ENCODE data around the gene IRAK3. TPM values are rescaled to one million over a fixed set of nuclear protein-coding genes. Genes with fewer than 3 reads are reported as not detected.
"Not testable (repeated sequence)": the region's sequence is repeated elsewhere in the genome, so short reads cannot be mapped to it uniquely, and the experiment has no call there.

Gene IRAK3
- total RNA-seq, 1 donor from 2014 or later: 4.8 TPM

DNA sequence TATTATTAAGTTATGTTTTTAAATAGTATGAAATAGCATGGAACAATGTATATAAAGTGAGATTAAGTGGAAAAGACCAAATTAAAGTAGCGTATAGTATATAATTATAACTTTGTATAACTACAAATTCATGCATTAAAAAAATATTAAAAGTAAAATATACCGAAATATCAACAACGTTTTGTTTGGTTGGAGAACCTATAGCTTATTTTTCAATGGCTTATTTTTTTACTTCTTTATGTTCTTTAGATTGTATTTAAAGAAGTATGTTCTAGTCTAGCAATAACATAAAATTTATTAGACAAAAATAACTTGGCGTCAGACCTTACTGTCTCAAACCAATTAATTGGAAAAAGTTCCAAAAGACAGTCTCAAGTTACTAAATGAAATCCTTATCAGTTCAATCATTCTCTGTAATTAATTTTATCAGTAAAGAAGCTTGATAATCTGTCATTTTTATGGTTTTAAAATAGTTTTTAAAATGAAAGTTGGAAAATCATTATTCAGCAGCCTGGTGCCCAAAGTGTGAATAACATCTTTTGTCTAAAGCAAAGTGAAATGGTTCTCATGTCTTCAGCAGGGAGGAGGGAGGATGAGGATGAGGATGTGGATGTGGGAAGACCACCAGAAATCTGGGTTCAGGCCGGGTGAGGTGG lies 46.7 kb downstream of the IRAK3 start:
- TF ChIP-seq, protein P1, sequence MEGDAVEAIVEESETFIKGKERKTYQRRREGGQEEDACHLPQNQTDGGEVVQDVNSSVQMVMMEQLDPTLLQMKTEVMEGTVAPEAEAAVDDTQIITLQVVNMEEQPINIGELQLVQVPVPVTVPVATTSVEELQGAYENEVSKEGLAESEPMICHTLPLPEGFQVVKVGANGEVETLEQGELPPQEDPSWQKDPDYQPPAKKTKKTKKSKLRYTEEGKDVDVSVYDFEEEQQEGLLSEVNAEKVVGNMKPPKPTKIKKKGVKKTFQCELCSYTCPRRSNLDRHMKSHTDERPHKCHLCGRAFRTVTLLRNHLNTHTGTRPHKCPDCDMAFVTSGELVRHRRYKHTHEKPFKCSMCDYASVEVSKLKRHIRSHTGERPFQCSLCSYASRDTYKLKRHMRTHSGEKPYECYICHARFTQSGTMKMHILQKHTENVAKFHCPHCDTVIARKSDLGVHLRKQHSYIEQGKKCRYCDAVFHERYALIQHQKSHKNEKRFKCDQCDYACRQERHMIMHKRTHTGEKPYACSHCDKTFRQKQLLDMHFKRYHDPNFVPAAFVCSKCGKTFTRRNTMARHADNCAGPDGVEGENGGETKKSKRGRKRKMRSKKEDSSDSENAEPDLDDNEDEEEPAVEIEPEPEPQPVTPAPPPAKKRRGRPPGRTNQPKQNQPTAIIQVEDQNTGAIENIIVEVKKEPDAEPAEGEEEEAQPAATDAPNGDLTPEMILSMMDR (IDR thresholded peaks at IDR 0.05; ENCODE audit: borderline replicate concordance): no peak
- H3K27ac ChIP-seq (replicated peaks): peak overlapping the region; percentile 68
- H3K36me3 ChIP-seq: peaks cover 3% of the 10 kb centered on the region
- intact Hi-C loops (cut with micrococcal nuclease): no loop called here
- H3K27me3 ChIP-seq (ENCODE audit: low read depth): no peaks in the 10 kb centered on the region
- H3K4me1 ChIP-seq: peaks cover 24% of the 10 kb centered on the region
- H3K9me3 ChIP-seq (replicated peaks): no peaks in the 10 kb centered on the region
- no peak for DNase-seq
- H3K4me3 ChIP-seq: peak overlapping the region; percentile 70

DNA sequence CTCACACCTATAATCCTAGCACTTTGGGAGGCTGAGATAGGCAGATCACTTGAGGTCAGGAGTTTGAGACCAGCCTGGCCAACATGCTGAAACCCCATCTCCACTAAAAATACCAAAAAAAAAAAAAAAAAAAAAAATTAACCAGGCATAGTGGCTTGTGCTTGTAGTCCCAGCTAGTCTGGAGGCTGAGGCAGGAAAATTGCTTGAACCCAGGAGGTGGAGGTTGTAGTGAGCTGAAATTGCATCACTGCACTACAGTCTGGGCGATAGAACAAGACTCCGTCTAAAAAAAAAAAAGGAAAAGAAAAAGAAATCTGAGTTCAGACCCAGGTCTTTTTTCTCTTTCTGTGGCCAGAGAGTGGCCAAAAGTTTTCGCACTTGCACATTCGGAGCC lies 47.3 kb downstream of the IRAK3 start:
- H3K4me3 ChIP-seq; H3K27me3 ChIP-seq (ENCODE audit: low read depth); H3K27ac ChIP-seq (replicated peaks); DNase-seq; H3K36me3 ChIP-seq; intact Hi-C loops (cut with micrococcal nuclease); H3K9me3 ChIP-seq (replicated peaks): not testable (repeated sequence)
- H3K4me1 ChIP-seq: peaks cover 24% of the 10 kb centered on the region

DNA sequence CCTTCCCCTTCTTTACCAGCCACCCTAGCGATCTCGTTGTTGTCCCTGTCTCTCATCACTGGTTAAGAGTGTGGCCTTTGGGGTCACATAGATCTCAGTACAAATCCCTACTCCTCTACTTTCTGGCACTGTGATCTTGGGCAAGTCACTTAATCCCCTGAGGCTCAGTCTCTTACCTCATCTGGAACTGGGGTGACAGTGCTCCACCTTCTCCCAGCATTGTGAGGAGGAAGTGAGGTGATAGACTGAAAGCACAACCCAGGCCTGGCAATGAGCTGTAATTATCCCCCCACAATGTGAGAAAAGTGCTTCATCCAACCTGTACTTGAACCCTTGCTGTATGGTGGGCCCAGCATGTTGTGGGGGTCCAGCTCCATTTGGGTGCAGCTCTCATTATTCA lies 48.0 kb downstream of the IRAK3 start:
- no peak for DNase-seq
- H3K27me3 ChIP-seq (ENCODE audit: low read depth): no peaks in the 10 kb centered on the region
- H3K27ac ChIP-seq (replicated peaks): no peak overlapping the region
- H3K4me3 ChIP-seq: no peak overlapping the region
- TF ChIP-seq, protein P1 (IDR thresholded peaks at IDR 0.05; ENCODE audit: borderline replicate concordance): no peak
- H3K36me3 ChIP-seq: peaks cover 3% of the 10 kb centered on the region
- no peaks in the 10 kb centered on the region for H3K9me3 ChIP-seq (replicated peaks)
- intact Hi-C loops (cut with micrococcal nuclease): no loop called here
- H3K4me1 ChIP-seq: peaks cover 24% of the 10 kb centered on the region

DNA sequence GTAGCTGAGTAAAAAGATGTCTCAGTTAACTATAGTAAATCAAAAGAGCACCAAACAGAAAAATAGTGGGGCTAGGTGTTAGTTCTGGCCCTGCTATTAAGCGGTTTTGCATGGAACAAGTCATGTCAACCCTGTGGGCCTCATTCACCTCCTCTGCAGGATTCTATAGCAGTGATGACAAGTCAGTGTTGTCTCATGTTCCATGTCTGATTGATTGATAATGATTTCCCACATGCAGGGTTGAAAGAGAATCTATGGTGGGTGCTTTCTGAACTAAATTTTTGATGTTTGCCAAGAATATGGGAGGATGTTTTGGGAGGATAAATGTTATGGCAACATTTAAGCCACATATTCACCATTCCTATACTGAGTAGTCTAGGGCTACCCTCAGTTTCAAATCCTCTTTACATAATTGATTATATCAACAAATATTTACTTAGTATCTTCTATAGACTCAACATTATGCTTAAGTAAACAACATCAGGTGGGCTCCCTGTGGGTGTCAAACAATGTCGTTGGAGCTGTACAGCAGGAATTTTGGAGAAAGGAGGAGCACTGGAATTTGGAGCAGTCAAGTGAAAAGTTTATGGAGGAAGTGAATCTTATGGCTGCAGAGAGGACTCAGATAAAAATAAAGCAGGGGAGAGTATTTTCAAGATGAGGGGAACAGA lies 48.6 kb downstream of the IRAK3 start:
- TF ChIP-seq, protein P1 (IDR thresholded peaks at IDR 0.05; ENCODE audit: borderline replicate concordance): no peak
- Histone ChIP-seq H3K9me3 (replicated peaks) (no peaks in the 10 kb centered on the region), H3K27ac (replicated peaks) (no peak overlapping the region), H3K4me1 (peaks cover 24% of the 10 kb centered on the region), H3K27me3 (ENCODE audit: low read depth) (no peaks in the 10 kb centered on the region), H3K4me3 (no peak overlapping the region), H3K36me3 (peaks cover 5% of the 10 kb centered on the region)
- intact Hi-C loops (cut with micrococcal nuclease): no loop called here
- no peak for DNase-seq

DNA sequence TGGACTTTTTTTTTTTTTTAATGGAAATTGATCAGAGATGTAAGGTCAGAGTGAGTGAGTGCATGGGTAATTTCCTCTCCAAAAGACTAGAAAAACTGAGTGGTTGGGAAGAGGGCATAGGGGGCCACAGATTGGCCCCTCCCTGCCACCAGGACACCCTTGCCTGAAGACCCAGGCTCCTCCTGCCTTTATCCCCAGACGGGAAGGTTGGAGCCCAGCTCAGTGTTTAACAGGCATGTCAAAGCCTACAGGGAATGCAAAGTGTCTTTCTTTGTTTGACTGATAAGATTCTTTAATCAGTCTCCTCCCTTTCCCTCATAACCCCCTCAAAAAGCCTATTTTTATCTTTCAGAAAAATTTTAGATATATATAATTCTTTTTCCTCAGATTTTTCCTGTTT lies 50.3 kb downstream of the IRAK3 start:
- Histone ChIP-seq H3K36me3 (peaks cover 12% of the 10 kb centered on the region), H3K27me3 (ENCODE audit: low read depth) (no peaks in the 10 kb centered on the region), H3K27ac (replicated peaks) (no peak overlapping the region), H3K4me3 (no peak overlapping the region), H3K9me3 (replicated peaks) (no peaks in the 10 kb centered on the region), H3K4me1 (peaks cover 24% of the 10 kb centered on the region)
- TF ChIP-seq, protein P1 (IDR thresholded peaks at IDR 0.05; ENCODE audit: borderline replicate concordance): no peak
- intact Hi-C loops (cut with micrococcal nuclease): no loop called here
- no peak for DNase-seq
